HL-60 (cell line): ENCODE data around the gene VOPP1.

Source experiments
- DNase-seq, 2 experiments: peaks; one replicate each; pipeline ENCODE4 v3.0.0-alpha.2; 2010 to 2020; ENCODE audit warnings: low read depth in 1 of 2, low spot score in 1 of 2
- H3K27ac ChIP-seq: fragments of 250-450 bp; sonication (Bioruptor Pico); replicated peaks from 2 replicates; pipeline ENCODE4 v1.5.1; 2020; ENCODE audit warnings: mild to moderate bottlenecking, moderate library complexity
- H3K27me3 ChIP-seq: fragments of 250-450 bp; sonication (Bioruptor Pico); 2 replicates; pipeline ENCODE4 v1.5.1; 2021; ENCODE audit warnings: mild to moderate bottlenecking, moderate library complexity; ENCODE audit not compliant: insufficient read depth, poor library complexity, severe bottlenecking
- H3K4me3 ChIP-seq: replicated peaks from 2 replicates; pipeline ENCODE4 v1.5.1; 2011; ENCODE audit warnings: mild to moderate bottlenecking, control low read depth, low read length; ENCODE audit not compliant: insufficient read depth
- GABPA ChIP-seq: IDR thresholded peaks from 2 replicates; pipeline ENCODE4 v1.6.1; 2012; ENCODE audit warnings: low read depth
- POLR2AphosphoS5 ChIP-seq: IDR thresholded peaks from 2 replicates; pipeline ENCODE4 v1.6.1; 2012; ENCODE audit warnings: low read depth
- SPI1 ChIP-seq: IDR thresholded peaks from 2 replicates; pipeline ENCODE4 v1.6.1; 2012; ENCODE audit warnings: low read depth, mild to moderate bottlenecking, borderline replicate concordance
- TF ChIP-seq, protein P1 (sequence below): IDR thresholded peaks from one replicate; pipeline ENCODE4 v1.5.1; 2011; ENCODE audit warnings: low read length, control low read depth, inconsistent platforms; ENCODE audit not compliant: insufficient read depth
- TF ChIP-seq, protein P2 (sequence below): IDR thresholded peaks from 2 replicates; pipeline ENCODE4 v1.6.1; 2012; ENCODE audit warnings: low read depth; ENCODE audit not compliant: insufficient replicate concordance

VOPP1 gene

DNA sequence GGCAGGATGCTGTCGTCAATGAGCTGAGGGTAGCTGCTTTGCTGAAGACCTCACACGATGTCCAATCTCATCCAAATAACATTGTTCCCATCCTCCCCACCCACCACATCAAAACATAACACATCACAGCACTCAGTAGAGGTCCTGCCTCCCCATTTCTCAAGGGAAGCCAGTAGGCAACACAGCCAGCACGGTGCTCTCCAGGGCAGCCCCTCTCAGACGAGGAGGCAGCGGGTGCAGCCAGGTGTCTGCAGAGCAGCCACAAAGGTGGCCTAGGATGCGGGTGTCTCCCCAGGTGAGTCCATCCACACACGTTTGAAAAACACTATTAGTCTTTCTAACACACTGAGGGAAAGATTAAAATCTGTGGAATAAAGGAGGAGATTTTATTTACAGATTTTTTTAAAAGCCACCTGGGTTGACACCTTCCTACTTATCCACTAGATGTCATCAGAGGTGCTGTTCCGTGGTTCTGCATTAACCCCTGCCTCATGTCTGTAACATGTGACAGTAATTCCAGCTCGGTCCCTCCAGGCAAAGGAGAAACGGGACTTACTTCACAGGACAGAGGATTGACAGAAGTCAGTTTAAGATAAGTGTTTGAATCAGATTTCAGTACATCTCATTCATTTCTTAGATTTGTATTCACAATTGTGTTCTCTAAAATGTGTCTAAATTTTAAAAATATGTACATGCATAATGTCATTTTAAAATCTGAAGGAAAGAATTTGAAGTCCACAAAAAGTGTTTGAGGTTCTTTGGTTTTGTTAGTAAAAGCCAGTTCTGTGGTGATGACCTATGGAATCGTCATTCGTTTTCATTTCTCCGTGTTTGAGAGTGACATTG, 139.1 kb downstream of the VOPP1 start:
- TF ChIP-seq, protein P1, sequence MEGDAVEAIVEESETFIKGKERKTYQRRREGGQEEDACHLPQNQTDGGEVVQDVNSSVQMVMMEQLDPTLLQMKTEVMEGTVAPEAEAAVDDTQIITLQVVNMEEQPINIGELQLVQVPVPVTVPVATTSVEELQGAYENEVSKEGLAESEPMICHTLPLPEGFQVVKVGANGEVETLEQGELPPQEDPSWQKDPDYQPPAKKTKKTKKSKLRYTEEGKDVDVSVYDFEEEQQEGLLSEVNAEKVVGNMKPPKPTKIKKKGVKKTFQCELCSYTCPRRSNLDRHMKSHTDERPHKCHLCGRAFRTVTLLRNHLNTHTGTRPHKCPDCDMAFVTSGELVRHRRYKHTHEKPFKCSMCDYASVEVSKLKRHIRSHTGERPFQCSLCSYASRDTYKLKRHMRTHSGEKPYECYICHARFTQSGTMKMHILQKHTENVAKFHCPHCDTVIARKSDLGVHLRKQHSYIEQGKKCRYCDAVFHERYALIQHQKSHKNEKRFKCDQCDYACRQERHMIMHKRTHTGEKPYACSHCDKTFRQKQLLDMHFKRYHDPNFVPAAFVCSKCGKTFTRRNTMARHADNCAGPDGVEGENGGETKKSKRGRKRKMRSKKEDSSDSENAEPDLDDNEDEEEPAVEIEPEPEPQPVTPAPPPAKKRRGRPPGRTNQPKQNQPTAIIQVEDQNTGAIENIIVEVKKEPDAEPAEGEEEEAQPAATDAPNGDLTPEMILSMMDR: peak; percentile 20
- no peak for TF ChIP-seq SPI1
- H3K27me3 ChIP-seq: no peaks in the 10 kb centered on the region
- no peak overlapping the region for H3K27ac ChIP-seq
- H3K4me3 ChIP-seq: no peak overlapping the region
- DNase-seq: peak in 1 of 2 experiments; percentile 14

DNA sequence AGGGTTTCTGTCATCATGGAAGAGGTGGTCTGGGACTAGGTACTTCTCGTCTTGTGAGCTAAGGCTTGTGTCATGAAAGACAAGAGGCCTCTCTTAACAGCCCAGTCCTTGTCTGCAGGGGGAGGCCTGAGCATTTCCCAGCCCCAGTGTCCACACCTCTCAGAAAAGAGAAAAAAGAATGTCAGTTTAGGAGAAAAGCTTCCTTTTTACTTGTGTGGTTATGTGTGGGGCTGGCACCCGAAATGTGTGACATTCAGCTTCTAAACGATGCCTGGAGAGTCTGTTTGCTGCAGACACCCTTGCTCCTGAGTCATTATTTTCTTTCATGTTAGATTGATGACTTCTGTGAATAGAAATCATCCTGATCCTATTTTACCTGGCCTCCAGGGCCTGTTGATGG, 139.8 kb downstream of the VOPP1 start:
- no peak overlapping the region for H3K27ac ChIP-seq
- no peak for DNase-seq
- TF ChIP-seq SPI1: no peak
- TF ChIP-seq GABPA: no peak
- no peak overlapping the region for H3K4me3 ChIP-seq
- H3K27me3 ChIP-seq: no peaks in the 10 kb centered on the region

DNA sequence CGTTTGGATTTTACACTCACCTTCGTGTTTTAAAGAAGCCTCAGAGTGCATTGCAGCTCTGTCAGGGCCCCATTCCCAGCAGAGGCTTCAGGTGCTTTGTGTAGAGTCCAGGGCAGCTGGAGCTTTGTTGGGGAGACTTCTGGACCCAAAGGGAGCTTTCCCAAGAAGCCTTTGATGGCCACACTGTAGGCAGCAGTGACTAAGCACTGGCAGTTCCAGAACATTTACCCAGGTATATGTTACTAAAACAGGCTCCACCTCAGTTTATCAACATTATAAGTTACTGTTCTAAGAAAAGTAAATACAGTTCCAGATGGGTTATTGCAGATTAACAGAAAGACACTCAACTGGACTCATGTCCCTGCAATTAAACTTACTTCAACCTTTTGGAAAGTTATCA, 140.4 kb downstream of the VOPP1 start:
- Histone ChIP-seq H3K27me3 (no peaks in the 10 kb centered on the region), H3K4me3 (no peak overlapping the region), H3K27ac (no peak overlapping the region)
- no peak for DNase-seq
- TF ChIP-seq, protein P2, sequence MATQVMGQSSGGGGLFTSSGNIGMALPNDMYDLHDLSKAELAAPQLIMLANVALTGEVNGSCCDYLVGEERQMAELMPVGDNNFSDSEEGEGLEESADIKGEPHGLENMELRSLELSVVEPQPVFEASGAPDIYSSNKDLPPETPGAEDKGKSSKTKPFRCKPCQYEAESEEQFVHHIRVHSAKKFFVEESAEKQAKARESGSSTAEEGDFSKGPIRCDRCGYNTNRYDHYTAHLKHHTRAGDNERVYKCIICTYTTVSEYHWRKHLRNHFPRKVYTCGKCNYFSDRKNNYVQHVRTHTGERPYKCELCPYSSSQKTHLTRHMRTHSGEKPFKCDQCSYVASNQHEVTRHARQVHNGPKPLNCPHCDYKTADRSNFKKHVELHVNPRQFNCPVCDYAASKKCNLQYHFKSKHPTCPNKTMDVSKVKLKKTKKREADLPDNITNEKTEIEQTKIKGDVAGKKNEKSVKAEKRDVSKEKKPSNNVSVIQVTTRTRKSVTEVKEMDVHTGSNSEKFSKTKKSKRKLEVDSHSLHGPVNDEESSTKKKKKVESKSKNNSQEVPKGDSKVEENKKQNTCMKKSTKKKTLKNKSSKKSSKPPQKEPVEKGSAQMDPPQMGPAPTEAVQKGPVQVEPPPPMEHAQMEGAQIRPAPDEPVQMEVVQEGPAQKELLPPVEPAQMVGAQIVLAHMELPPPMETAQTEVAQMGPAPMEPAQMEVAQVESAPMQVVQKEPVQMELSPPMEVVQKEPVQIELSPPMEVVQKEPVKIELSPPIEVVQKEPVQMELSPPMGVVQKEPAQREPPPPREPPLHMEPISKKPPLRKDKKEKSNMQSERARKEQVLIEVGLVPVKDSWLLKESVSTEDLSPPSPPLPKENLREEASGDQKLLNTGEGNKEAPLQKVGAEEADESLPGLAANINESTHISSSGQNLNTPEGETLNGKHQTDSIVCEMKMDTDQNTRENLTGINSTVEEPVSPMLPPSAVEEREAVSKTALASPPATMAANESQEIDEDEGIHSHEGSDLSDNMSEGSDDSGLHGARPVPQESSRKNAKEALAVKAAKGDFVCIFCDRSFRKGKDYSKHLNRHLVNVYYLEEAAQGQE: no peak
- TF ChIP-seq, protein P1: no peak
- TF ChIP-seq GABPA (no peak), SPI1 (no peak), POLR2AphosphoS5 (no peak)

- DNase-seq: no peak
- TF ChIP-seq GABPA (no peak), SPI1 (no peak), POLR2AphosphoS5 (no peak)
- TF ChIP-seq, protein P1: no peak
- TF ChIP-seq, protein P2: no peak
- Histone ChIP-seq H3K27ac (no peak overlapping the region), H3K4me3 (no peak overlapping the region), H3K27me3 (no peaks in the 10 kb centered on the region)
These were observed 142.3 kb downstream of the VOPP1 start for GRCh38 chr7:55429835-55430499.
